Colon (tissue), 2 donors: Measurements from ENCODE around the gene TRABD2A.
"Not testable (repeated sequence)": the region's sequence is repeated elsewhere in the genome, so short reads cannot be mapped to it uniquely, and the experiment has no call there.

Experiments used
- FAIRE-seq: peaks from 2 replicates; lab custom pipeline; 2012; peaks lifted over from hg19 to GRCh38; lab: Jason Lieb, UNC
- donor health status: control.
- donor health status: control.

Gene TRABD2A

GRCh38 chr2:84880645-84881521 lies at the start of gene TRABD2A:
Gene TRABD2A, minus strand, starts transcription at chr2:84881084. Its CDS starts 45 bp downstream, at chr2:84881039.
- no peak for FAIRE-seq

GRCh38 chr2:84927275-84927627 lies 46.4 kb upstream of the TRABD2A start:
- FAIRE-seq: no peak

GRCh38 chr2:84925724-84926376 lies 45.0 kb upstream of the TRABD2A start:
- no peak for FAIRE-seq

- FAIRE-seq: no peak
Measured at GRCh38 chr2:84925336-84925723, 44.4 kb upstream of the TRABD2A start.

- no peak for FAIRE-seq
Measured at GRCh38 chr2:84924173-84925106, 43.6 kb upstream of the TRABD2A start.

GRCh38 chr2:84923009-84923408 lies 42.1 kb upstream of the TRABD2A start:
- no peak for FAIRE-seq

- FAIRE-seq: no peak
Measured at GRCh38 chr2:84919885-84920580, 39.1 kb upstream of the TRABD2A start.

- FAIRE-seq: no peak
Measured at GRCh38 chr2:84918430-84918829, 37.5 kb upstream of the TRABD2A start.

- not testable (repeated sequence) for FAIRE-seq
Measured at GRCh38 chr2:84917821-84918220, 36.9 kb upstream of the TRABD2A start.

GRCh38 chr2:84915675-84916074 lies 34.8 kb upstream of the TRABD2A start:
- FAIRE-seq: not testable (repeated sequence)

- FAIRE-seq: no peak
Measured at GRCh38 chr2:84914334-84914733, 33.5 kb upstream of the TRABD2A start.

GRCh38 chr2:84912984-84913383 lies 32.1 kb upstream of the TRABD2A start:
- FAIRE-seq: no peak

GRCh38 chr2:84911135-84911678 lies 30.3 kb upstream of the TRABD2A start:
- no peak for FAIRE-seq

- no peak for FAIRE-seq
Measured at GRCh38 chr2:84908948-84909713, 28.2 kb upstream of the TRABD2A start.

GRCh38 chr2:84906900-84907714 lies 26.2 kb upstream of the TRABD2A start:
- FAIRE-seq: no peak

- no peak for FAIRE-seq
Measured at GRCh38 chr2:84906108-84906899, 25.4 kb upstream of the TRABD2A start.

GRCh38 chr2:84905181-84906107 lies 24.6 kb upstream of the TRABD2A start, which contains the start of gene TMSB10:
Gene TMSB10, plus strand, starts transcription at chr2:84905656.
- FAIRE-seq: no peak

- no peak for FAIRE-seq
Measured at GRCh38 chr2:84904717-84905174, 23.9 kb upstream of the TRABD2A start.
